CD4-positive, alpha-beta T cell treated with Interleukin-21 for 1 hour (primary cell): ENCODE results near the gene HSD17B8.
"Not testable (repeated sequence)": the region's sequence is repeated elsewhere in the genome, so short reads cannot be mapped to it uniquely, and the experiment has no call there.

Experiments
- DNase-seq: peaks from one replicate; pipeline ENCODE4 v3.0.0-alpha.2; 2020

Gene HSD17B8

DNA sequence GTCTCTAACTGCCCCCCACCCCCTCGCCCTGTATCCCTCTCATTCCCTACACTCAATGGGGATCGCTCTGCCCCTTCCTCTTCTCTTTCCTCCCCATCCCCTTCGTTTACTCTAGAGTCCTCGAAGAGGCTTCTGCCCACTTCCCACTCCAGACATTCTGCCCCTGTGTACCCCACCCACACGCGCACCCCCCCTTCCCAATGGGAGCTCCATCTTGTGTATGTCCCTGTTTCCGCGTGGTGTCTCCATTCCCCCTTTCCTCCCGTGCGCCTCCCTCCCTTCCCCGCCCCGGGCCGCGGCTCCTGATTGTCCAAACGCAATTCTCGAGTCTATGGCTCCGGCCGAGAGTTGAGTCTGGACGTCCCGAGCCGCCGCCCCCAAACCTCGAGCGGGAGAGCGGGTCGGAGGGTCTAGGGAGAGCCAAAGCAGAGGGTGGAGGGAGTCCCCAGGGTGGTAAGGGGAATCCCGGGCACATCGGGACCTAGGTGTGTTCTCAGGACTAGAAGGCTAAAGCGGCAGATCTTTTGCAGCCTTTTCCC is 3.2 kb downstream of the HSD17B8 start:
- DNase-seq, result peak; percentile 35

DNA sequence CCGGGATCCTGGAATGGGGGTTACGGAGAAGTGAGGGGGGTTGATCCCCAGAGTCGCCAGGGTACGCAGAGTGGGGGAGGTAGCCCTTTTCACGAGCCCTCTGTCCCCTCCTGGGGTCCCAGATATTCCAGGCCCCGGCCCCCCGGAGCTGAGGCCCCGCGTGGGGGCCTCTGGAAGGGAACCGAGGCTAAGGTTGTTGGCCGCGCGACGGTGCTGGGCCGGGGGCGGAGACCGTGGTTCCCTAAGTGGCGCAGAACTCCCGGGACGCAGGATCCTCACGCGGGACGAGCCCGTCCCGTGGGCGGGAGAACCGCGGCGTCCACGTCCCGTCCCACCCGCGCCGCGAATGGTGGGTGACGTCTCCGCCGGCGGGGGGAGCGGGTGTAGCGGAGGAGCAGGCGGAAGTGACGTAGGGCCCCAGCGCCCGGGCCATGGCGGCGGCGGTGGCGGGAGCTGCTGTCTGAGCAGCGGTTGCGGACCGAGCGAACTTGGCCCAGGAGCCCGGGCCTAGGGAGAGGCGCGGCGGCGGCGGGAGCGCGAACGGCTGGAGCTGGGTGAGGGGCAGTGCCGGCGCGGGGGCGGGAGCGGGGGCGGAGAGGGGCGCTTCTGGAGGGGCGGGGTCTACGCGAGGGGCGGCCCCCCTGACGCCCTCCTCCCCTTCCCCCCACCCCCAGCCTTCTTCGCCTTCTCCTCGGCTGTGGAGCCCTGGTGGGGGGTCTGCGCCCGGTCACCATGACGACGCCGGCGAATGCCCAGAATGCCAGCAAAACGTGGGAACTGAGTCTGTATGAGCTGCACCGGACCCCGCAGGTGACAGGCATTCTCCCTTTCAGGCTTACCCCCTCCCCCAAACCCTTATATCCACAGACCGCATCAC is 3.9 kb downstream of the HSD17B8 start, which contains the start of gene RING1:
Gene RING1 (plus strand): TSS at position 410 of the 877 bp plus-strand sequence. CDS start 323 bp downstream, at position 733.
- DNase-seq, result peak; percentile 88

DNA sequence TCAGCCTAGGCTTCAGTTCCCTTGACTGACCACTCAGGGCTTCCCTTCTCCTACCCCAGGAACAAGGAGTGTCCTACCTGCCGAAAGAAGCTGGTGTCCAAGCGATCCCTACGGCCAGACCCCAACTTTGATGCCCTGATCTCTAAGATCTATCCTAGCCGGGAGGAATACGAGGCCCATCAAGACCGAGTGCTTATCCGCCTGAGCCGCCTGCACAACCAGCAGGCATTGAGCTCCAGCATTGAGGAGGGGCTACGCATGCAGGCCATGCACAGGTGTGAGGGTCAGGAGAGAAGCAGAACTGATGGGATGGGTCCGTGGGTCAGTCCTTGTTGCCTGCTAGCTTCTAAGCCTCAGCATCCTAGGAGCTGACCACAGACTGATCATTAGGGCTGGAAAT is 5.4 kb downstream of the HSD17B8 start:
- DNase-seq, result no peak

DNA sequence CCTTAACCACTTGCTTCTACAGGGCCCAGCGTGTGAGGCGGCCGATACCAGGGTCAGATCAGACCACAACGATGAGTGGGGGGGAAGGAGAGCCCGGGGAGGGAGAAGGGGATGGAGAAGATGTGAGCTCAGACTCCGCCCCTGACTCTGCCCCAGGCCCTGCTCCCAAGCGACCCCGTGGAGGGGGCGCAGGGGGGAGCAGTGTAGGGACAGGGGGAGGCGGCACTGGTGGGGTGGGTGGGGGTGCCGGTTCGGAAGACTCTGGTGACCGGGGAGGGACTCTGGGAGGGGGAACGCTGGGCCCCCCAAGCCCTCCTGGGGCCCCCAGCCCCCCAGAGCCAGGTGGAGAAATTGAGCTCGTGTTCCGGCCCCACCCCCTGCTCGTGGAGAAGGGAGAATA is 6.7 kb downstream of the HSD17B8 start:
- no peak for DNase-seq

DNA sequence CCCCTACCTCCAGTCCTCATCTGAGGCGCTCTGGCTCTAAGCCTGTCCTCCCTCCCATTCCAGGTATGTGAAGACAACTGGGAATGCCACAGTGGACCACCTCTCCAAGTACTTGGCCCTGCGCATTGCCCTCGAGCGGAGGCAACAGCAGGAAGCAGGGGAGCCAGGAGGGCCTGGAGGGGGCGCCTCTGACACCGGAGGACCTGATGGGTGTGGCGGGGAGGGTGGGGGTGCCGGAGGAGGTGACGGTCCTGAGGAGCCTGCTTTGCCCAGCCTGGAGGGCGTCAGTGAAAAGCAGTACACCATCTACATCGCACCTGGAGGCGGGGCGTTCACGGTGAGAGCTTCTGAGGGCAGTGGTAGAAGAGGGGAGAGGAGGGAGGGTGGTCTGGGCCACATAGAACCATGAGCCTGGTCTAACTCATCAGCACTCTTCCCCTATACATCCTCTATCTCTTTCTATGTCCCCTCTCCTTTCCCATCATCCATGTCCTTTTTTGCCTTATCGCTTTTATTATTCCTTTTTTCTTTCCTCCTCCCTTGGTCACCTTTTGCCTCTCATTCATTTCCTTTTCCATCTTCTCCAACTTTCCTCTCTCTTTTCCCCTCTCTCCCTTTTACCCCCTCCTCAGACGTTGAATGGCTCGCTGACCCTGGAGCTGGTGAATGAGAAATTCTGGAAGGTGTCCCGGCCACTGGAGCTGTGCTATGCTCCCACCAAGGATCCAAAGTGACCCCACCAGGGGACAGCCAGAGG is 7.4 kb downstream of the HSD17B8 start:
- DNase-seq, result no peak

DNA sequence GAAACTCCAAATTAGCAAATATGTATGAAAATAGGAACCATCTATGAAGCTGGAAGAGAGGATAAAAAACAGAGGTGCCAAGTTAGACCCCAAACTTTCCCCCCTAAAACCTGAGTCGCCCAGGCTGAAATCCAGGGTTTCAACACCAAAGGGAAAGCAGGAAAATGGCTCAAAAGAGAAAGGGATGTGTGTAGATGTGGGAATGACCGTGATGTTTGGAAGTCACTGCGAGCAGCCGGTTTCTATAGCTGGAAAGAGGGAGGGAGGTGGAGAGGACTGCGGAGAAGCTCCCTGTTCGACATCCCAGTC is 8.4 kb downstream of the HSD17B8 start:
- DNase-seq, result no peak

DNA sequence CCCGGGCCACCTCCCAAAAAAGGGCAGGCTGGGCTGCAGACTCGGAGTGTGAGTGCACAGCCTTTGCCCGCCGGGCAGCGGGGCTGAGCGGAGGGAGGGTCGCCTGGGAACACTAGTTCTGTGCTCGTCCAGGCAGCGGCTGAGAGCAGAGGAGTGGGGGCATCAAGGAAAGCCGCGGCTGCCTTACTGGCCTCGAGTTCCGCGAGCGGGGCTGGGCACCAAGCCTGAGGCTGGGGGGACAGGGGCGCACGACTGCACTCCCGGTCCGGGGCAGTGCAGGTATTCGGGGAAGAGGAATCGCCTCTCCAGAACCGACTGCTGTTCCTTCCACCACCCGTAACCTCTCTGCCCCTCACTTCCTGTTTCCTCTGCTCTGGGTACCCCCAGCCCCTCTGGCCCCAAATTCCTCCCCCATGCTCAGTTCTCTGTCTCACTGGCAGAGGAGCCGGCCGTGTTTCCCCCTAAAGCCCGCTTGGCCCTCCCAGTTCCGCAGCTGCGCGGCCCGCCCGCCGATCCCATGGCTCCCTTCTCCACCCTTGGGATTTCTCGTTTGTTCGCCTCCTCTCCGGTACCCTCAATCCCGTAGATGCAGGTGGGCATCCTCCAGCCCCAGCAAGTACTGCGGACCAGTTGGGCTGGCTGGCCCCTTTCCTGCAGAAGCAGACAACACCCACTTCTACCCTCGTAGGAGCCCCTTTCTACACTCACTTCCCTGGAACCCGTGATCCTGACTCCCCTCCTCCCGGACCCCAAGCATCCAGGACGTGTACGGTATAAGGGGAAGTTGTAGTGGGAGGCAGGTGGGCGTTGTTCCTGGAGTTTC is 8.9 kb downstream of the HSD17B8 start:
- no peak for DNase-seq

DNA sequence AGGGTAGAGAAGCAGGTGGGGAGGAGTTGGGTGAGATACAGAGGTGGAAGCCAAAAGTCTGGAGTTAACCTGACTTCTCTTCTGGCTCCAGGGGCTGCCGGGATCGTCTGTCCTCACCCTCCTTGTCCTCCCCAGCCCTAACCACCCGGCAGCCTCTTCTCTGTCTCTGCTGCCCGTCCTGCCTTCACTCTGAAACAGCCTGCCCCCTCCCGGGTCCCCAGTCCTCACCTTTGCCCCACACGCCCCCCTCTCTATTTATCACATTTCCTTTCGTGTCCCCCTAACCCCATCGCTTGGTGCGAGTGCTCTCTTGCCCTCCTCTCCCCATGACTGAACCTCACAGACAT is 9.5 kb downstream of the HSD17B8 start:
- no peak for DNase-seq

DNA sequence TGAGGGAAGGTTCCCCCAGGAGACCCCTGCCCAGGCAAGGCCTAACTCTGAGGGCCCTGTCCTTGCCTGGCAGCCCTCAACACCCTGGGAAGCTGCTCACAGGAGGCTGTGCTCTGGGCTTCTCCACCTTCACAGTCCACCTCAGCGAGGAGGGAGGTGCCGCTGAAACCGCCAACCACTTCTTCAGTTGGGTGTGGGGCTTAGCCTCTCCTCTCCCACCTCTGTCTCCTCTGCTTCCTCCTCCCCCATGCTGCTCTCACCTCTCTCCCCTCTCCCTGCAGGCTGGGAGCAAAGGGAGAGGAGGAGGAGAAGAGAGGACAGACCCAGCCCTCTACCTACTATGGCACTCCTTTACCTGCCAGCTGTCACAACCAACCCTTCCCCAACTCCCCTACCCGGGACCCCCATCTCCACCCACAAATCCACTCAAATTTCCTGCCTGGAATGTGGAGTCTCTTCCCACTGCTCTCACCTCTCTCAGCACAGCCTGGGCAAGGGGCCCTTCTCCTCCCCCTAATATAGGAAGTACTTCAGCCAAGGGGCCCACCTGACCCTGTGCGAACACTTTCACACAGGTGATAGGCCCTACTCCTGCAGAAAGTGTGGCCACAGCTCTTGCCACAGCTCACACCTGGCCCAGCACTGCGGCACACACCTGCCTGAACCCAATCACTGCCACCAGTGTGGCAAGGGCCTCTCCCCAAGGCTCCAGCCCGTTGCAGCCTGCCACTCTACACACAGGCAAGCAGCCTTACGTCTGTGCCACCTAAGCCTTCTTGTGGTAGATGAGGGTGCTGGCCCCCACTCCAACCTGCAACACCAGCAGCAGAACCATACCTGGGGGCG is 11.0 kb downstream of the HSD17B8 start:
- DNase-seq, result no peak

DNA sequence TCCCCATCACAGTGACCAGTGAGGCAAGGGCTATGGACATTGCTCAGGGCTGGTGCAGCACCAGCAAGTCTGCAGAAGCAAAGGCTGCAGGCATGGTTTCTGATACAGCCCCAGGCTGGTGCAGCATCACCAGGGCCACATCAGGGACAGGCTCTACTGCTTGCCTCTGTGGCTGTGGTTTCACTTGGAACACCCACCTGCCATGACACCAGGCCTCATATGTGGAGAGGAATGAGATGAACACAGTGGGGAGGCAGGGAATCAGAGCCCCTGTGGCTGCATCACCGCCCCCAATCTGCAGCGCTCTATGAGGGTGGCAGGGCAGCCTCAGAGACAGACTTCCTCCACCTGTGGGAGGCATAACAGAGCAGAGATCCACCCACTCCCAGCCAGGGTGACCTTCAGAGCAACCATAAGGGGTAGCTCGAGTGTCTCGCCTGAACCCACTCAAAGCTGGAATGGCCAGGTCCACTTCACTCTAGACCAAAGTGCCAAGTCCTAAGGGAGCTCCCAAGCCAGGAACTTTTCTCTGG is 11.7 kb downstream of the HSD17B8 start:
- no peak for DNase-seq

DNA sequence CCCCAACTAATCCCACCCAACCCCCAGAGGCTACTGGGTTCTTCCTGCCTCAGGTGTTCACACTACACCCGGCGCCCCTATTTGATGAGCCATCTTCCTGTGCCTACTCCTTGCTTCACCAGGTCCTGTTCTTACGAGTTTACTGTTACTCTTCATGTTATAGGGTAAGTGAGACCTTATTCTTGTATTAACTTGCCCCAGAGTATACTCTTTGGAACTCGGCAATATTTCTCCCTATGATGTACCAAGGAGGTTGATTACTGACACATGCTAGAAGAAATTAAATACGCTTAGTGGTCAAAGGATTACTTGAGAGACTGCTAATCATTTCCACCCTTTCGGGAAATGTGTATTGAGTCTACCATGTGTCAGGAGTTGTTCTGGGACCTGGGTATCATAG is 12.8 kb downstream of the HSD17B8 start:
- DNase-seq, result no peak

DNA sequence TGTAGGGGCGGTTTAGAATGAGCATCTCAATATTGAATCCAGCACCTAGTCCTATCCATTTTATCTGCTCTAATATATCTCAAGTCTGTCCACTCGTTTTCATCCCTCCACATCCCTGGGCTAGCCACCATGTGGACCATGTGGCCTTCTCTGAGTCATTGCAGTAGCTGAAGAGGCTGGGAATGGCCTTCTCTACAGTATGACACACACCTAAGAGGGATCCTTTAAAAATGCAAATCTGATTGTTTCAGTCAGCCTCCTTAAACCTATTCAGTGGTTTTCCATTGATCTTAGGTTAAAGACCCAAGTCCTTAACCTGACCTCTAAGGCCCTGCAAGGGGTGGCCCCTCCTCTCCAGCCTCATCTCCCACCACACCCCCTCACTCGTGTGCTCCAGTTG is 13.2 kb downstream of the HSD17B8 start:
- DNase-seq, result no peak

DNA sequence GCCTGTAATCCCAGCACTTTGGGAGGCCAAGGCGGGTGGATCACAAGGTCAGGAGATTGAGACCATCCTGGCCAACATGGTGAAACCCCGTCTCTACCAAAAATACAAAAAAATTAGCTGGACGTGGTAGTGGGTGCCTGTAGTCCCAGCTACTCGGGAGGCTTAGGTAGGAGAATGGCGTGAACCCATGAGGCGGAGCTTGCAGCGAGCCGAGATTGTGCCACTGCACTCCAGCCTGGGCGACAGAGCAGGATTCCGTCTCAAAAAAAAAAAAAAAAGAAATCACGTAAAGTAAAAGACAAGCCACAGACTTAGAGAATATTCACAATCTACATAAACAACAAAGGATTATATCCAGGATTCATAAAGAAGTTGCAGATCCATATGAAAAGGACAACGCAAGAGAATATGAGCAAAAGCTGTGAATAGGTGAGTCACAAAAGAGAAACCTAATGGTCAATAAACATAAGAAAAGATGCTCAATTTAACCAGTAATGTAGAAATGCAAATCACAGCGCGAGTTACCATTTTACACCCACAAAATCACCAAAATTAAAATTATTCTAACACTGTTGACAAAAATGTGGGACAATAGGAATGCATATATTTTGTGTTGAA is 22.2 kb downstream of the HSD17B8 start:
- not testable (repeated sequence) for DNase-seq

DNA sequence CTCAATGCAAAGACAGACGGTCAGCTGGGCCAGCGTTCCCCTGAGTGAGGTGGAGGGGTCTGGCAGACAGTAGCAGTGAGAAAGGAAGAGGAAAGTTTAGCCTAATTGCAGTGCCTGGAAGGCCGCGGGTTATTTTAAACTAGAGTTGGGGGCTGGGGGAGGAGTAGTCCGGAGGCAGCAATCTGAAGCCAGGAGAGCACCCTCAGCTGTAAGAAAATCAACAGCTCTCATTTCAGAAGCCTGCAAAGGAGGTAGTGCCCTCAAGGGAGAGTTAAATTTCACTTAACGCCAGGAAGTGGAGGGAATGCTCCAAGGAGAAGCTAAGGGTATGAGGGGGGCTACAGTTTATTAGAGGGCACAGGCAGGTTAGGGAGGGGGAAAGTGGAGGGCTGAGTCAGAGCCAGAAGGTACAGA is 30.8 kb downstream of the HSD17B8 start:
- no peak for DNase-seq

DNA sequence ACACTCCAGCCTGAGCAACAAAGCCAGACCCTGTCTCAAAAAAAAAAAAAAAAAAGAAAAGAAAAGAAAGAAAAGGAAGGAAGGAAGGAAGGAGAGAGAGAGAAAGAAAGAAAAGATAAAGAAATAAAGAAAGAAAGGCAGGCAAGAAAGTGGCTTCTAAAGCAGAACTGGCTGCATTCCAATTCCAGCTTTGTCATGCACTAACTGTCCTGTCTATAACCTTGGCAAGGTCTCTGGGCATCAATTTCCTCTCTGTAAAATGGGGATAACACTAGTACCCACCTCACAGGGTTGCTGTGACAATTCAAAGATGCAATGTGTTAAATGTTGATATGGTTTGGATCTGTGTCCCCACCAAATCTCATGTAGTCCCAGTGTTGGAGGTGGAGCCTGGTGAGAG is 31.9 kb downstream of the HSD17B8 start:
- no peak for DNase-seq

DNA sequence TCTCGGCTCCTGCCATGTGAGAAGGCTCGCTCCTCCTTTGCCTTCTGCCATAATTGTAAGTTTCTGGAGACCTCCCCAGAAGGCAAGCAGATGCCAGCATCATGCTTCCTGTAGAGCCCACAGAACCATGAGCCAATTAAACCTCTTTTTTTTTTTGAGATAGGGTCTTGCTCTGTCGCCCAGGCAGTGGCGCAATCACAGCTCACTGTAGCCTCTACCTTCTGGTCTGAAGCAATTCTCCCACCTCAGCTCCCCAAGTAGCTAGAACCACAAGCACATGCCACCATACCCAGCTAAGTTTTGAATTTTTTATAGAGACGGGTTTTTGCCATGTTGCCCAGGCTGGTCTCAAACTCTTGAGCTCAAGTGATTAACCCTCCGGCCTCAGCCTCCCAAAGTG is 32.4 kb downstream of the HSD17B8 start:
- DNase-seq, result no peak

DNA sequence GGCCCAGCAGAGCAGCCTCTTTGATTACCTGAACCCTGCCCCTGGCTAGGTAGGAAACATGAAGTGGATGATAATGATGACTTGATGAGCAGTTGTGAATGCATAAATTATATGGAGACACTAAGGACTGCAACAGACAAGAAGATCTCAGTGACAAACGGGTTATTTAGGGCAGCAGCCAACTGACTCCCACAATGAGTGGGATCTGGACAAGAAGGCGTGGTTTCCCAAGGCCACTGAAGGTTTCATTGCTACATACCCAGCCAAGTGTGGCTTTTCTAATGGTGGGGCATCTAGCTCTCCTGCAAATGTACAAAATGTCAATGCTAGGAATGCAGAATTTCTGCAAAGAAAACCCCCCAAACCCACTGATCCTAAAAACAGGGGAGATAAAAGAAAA is 33.3 kb downstream of the HSD17B8 start:
- DNase-seq, result no peak

DNA sequence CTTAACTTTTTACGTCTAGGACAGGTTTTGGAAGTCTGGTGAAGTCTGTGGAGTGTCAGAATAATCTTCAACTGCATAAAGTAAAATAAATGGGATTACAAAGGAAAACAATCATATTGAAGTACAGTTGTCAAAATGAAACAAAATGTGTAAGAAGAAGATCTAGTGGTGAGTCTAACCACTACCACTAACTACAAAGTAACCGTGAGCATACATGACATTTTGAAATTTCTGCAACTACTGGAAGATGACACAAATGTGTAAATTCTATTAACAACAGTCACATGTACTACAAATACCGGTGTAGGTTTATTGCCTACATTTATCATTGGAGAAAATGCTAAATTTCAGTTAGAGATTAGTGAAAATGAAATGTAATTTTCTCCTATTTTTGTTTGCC is 37.5 kb downstream of the HSD17B8 start:
- DNase-seq, result no peak

DNA sequence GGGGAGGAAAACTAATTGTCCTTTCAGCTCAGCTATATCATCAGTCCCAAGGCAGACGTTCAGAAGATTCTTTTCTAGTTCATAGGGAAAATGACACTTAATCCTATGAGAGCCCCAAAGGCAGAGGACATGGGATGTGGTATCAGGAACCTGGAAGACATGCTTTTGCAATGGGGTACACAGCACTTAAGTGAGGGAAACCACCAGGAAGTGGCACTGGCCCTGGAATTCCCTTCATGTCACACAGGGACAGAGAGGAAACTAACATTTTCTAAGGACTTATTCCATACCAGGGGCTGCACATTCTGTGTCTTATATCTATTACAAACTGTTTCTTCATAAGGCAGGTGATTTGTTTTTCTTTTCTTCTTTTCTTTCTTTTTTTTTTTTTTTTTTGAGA is 39.0 kb downstream of the HSD17B8 start:
- no peak for DNase-seq

DNA sequence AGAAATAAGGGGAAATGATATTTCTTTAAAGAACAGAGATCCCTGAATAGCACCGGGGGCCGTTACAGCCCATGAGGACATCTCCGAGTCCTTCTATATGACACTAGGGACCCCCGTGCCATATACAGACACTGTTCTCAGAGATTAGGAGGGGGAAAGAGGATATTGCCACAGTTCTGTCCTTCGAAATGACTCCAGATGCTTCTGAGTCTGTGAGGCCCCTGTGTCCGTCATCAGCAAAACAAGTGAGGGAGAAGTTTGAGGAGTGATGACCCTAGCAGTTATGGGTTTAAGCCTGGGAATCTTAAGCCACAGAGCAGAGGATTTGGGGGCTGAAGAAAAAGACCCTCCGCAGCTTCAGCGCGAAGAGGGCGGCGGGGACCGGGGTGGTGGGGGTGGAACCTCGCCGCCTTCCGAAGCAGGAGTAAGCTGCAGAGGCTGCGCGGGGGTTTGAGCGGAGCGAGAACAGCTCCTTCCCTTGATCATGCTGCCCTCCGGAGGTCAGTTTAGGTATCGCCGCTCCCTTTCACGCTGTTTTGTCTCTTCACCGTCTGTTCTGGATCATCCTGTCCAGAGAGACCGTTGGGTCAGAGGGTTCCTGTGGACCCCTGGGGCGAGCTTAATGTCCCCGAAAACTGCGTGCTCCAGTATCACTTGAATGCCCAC is 43.7 kb downstream of the HSD17B8 start:
- DNase-seq, result peak; percentile 90

DNA sequence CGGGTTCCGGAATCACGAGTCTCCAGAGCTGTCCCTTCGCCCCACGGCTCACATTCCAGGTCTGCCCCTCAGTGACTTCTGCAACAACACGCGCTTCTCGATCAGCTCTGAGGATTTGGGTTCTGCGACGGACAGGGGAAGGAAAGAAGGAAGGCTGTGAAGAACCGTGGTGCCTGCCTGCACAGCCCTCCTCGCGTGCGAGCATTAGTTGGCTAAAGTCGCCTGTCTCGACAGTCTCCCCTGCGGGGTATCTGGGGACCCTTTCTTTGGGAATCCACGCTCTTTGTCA is 44.1 kb downstream of the HSD17B8 start:
- no peak for DNase-seq
